Endothelial cell of umbilical vein (primary cell): ENCODE results near the gene B3GALT5. TPM values are rescaled to one million over a fixed set of nuclear protein-coding genes. Genes with fewer than 3 reads are reported as not detected.

Source experiments
- BruUV-seq: library from RNA; stranded (reverse); fragments of 400-500 nt; replicated peaks from 2 replicates; lab custom pipeline; 2021; lab: Mats Ljungman, UMichigan
- CTCF ChIA-PET: fragments of 300-600, 350-600 bp; sonication (Branson Sonifier 250); formaldehyde crosslinking; loops from one replicate; lab custom pipeline; 2021; ENCODE audit warnings: antibody characterized with exemption, inconsistent platforms; lab: Charles Lee
- POLR2A ChIA-PET: fragments of 300-600, 350-600 bp; sonication (Branson Sonifier 250); formaldehyde crosslinking; loops from one replicate; lab custom pipeline; 2021; ENCODE audit warnings: antibody characterized with exemption, inconsistent platforms; lab: Charles Lee
- DNase-seq: peaks from one replicate; pipeline ENCODE4 v3.0.0-alpha.2; 2011; ENCODE audit warnings: low read depth, low spot score
- FAIRE-seq: peaks from 2 replicates; lab custom pipeline; 2011; peaks lifted over from hg19 to GRCh38; lab: Jason Lieb, UNC
- H2AFZ ChIP-seq: 2 replicates; pipeline ENCODE4 v1.6.0; 2012; ENCODE audit warnings: low read depth, low read length, control low read depth, inconsistent platforms
- H3K27ac ChIP-seq: 2 replicates; pipeline ENCODE4 v1.5.1; 2011; ENCODE audit warnings: low read depth, mild to moderate bottlenecking, control low read depth, low read length, moderate library complexity; ENCODE audit not compliant: insufficient read depth
- H3K27me3 ChIP-seq, 2 experiments: 2 replicates each; pipeline versions ENCODE4 v1.6.0 to v1.6.1; 2011; ENCODE audit warnings: low read length in 2 of 2, mixed read lengths in 1 of 2; ENCODE audit not compliant: control insufficient read depth in 2 of 2, insufficient read depth in 2 of 2
- H3K36me3 ChIP-seq, 2 experiments: 2 replicates in 1 of 2; 3 replicates in 1 of 2; pipeline ENCODE4 v1.5.1; 2011; ENCODE audit warnings: low read length in 2 of 2, mild to moderate bottlenecking in 1 of 2, moderate library complexity in 1 of 2; ENCODE audit not compliant: control insufficient read depth in 2 of 2, insufficient read depth in 2 of 2; ENCODE audit errors: extremely low read depth in 1 of 2
- H3K4me1 ChIP-seq: 3 replicates; pipeline ENCODE4 v1.5.1; 2011; ENCODE audit warnings: mild to moderate bottlenecking, low read length; ENCODE audit not compliant: control insufficient read depth, insufficient read depth; ENCODE audit errors: extremely low read depth
- H3K4me2 ChIP-seq: 2 replicates; pipeline ENCODE4 v1.6.1; 2011; ENCODE audit warnings: low read length, control low read depth, mixed read lengths; ENCODE audit not compliant: insufficient read depth
- H3K4me3 ChIP-seq, 3 experiments: fragments of 200-600 bp in 1 of 3; sonication (generic), shearing (Covaris generic) in 1 of 3; replicated peaks in 1 of 3; 2 replicates each; pipeline ENCODE4 v1.5.1; 2011 to 2016; ENCODE audit warnings: control low read depth in 3 of 3, low read length in 3 of 3, mild to moderate bottlenecking in 2 of 3, inconsistent platforms in 1 of 3, low read depth in 1 of 3, moderate library complexity in 1 of 3; ENCODE audit not compliant: insufficient read depth in 1 of 3
- H3K79me2 ChIP-seq: 2 replicates; pipeline ENCODE4 v1.6.0; 2012; ENCODE audit warnings: low read length, inconsistent platforms; ENCODE audit not compliant: control insufficient read depth, insufficient read depth
- H3K9ac ChIP-seq: replicated peaks from 2 replicates; pipeline ENCODE3; 2011; ENCODE audit warnings: low read length, control low read depth; ENCODE audit not compliant: insufficient read depth; ENCODE audit errors: extremely low read depth
- H3K9me1 ChIP-seq: replicated peaks from 3 replicates; pipeline ENCODE4 v1.6.0; 2011; ENCODE audit warnings: mild to moderate bottlenecking, low read length; ENCODE audit not compliant: control insufficient read depth, insufficient read depth; ENCODE audit errors: extremely low read depth
- H3K9me3 ChIP-seq: replicated peaks from 2 replicates; pipeline ENCODE4 v1.5.1; 2012; ENCODE audit warnings: low read length, inconsistent platforms; ENCODE audit not compliant: control insufficient read depth, insufficient read depth
- H4K20me1 ChIP-seq: replicated peaks from 2 replicates; pipeline ENCODE3; 2011; ENCODE audit warnings: mild to moderate bottlenecking, low read length; ENCODE audit not compliant: control insufficient read depth, insufficient read depth; ENCODE audit errors: extremely low read depth
- CTCF ChIP-seq, 2 donors: IDR thresholded peaks; 1 replicate in 1 of 2; 2 replicates in 1 of 2; pipeline ENCODE4 v1.5.1; 2011; ENCODE audit warnings: low read length in 2 of 2, mild to moderate bottlenecking in 2 of 2, moderate library complexity in 2 of 2, control low read depth in 1 of 2, inconsistent platforms in 1 of 2, low read depth in 1 of 2; ENCODE audit not compliant: insufficient read depth in 1 of 2; ENCODE audit errors: extremely low read depth in 1 of 2
- EZH2 ChIP-seq: IDR thresholded peaks from 2 replicates; pipeline ENCODE4 v1.6.1; 2012; ENCODE audit warnings: borderline replicate concordance, low read depth, mild to moderate bottlenecking, moderate library complexity, low read length, inconsistent platforms; ENCODE audit not compliant: severe bottlenecking
- FOS ChIP-seq: IDR thresholded peaks from 2 replicates; pipeline ENCODE4 v1.6.1; 2011; ENCODE audit warnings: mild to moderate bottlenecking, low read length, moderate library complexity, borderline replicate concordance; ENCODE audit not compliant: insufficient read depth
- GATA2 ChIP-seq: IDR thresholded peaks from 2 replicates; pipeline ENCODE4 v1.7.0; 2011; ENCODE audit warnings: low read depth, mild to moderate bottlenecking, moderate library complexity, mixed read lengths, low read length; ENCODE audit not compliant: insufficient read length, insufficient read depth
- JUN ChIP-seq: IDR thresholded peaks from 2 replicates; pipeline ENCODE4 v1.6.1; 2011; ENCODE audit warnings: borderline replicate concordance, low read depth; ENCODE audit not compliant: insufficient read length, insufficient read depth
- MYC ChIP-seq: IDR thresholded peaks from one replicate; pipeline ENCODE4 v1.6.1; 2011; ENCODE audit warnings: mild to moderate bottlenecking, low read depth, low read length
- POLR2A ChIP-seq: IDR thresholded peaks from 2 replicates; pipeline ENCODE4 v1.6.1; 2012; ENCODE audit warnings: low read depth, mild to moderate bottlenecking, control low read depth, low read length
- POLR2AphosphoS5 ChIP-seq: IDR thresholded peaks from 2 replicates; pipeline ENCODE4 v1.6.1; 2012; ENCODE audit warnings: low read depth, mild to moderate bottlenecking, control low read depth, low read length, moderate library complexity; ENCODE audit not compliant: insufficient read depth
- dilution Hi-C: fragments of 300-500 bp; cut with MboI; formaldehyde crosslinking; loops from one replicate; pipeline ENCODE4 v1.15.0; 2019; ENCODE audit warnings: low sequenced_read_pairs; ENCODE audit not compliant: extremely low pct_ligation_motif_present
- intact Hi-C: fragments of 100-400 bp; cut with micrococcal nuclease; formaldehyde crosslinking; loops from one replicate; pipeline ENCODE4 v1.10.0; 2022
- polyA plus RNA-seq, 4 experiments: library from polyadenylated mRNA; depleted of rRNA in 3 of 4; stranded (reverse) in 3 of 4; unstranded in 1 of 4; fragments of >200 nt; gene quantifications; 2 replicates each; pipeline versions ENCODE4 v1.2.1 to v1.2.3, GENCODE V29; 2011 to 2012; ENCODE audit warnings: missing spikeins in 1 of 4
- total RNA-seq: library from RNA; stranded (reverse); gene quantifications from 2 replicates; pipeline ENCODE4 v1.2.3, GENCODE V29; 2021
- TF ChIP-seq, protein P1 (sequence below): IDR thresholded peaks from 2 replicates; pipeline ENCODE4 v1.6.1; 2011; ENCODE audit not compliant: insufficient read depth, insufficient read length

The B3GALT5 gene
- total and polyA plus RNA-seq, 2 donors (not counting 3 experiments of a cell fraction or from before 2014, with no cell fraction given): 0.04 TPM; not detected in 1

DNA sequence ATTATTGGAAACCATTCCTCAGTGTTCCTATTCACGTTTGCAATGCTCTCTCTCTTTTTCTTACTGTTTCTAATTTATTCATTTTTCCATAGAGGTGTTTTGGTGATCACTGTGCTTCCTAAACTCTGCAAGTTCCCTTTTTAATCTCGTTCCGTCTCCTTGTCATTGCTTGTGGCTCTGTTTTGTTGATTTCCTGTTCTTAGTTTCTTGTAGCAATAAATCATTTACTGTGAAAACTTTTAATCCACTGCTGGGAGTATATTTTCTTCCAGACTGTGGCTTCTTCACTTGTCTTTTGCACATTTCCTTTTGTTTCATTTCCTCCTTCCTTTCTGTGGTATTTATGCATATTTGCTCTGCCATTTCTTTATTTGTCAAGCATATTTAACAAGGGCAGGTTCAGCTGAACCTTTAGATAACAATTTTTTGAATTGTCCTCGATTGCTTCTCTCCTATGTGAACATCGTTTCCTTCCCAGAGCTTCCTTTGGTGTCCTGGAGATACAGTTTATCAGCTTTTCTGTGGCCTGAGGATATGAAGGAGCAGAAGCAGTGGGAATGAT is 3.6 kb downstream of the B3GALT5 start:
- Histone ChIP-seq H3K4me3 (no peak overlapping the region), H3K36me3 (no peaks in the 10 kb centered on the region), H3K4me2 (no peak overlapping the region), H3K27me3 (peaks cover 19 to 28% of the 10 kb centered on the region in 2 experiments), H3K4me1 (no peaks in the 10 kb centered on the region), H3K27ac (no peak overlapping the region), H3K9me3 (no peaks in the 10 kb centered on the region), H2AFZ (no peak overlapping the region), H3K79me2 (no peaks in the 10 kb centered on the region), H4K20me1 (no peaks in the 10 kb centered on the region), H3K9ac (no peak overlapping the region), H3K9me1 (no peaks in the 10 kb centered on the region)
- DNase-seq (no peak), FAIRE-seq (no peak)
- intact Hi-C loops: no loop called here
- dilution Hi-C loops: no loop called here
- TF ChIP-seq, protein P1, sequence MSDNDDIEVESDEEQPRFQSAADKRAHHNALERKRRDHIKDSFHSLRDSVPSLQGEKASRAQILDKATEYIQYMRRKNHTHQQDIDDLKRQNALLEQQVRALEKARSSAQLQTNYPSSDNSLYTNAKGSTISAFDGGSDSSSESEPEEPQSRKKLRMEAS: no peak
- TF ChIP-seq GATA2 (no peak), MYC (no peak), JUN (no peak), CTCF (IDR thresholded peaks at IDR 0.05; ENCODE audit: extremely low read depth in 1 of 2, insufficient read depth in 1 of 2, low read depth in 1 of 2, low read length in 2 of 2) (no peak), FOS (no peak), POLR2AphosphoS5 (no peak), POLR2A (no peak), EZH2 (no peak)
- POLR2A ChIA-PET: no interaction called here
- CTCF ChIA-PET: no interaction called here
- BruUV-seq: no TSS peak
